ENCODE results near the gene SLC29A3. TPM values are rescaled to one million over a fixed set of nuclear protein-coding genes. Genes with fewer than 3 reads are reported as not detected.

SLC29A3 gene
- total and polyA plus RNA-seq, 2 of the 8 experiments (the other 6 are each of a cell fraction or from before 2014, with no cell fraction given), result 14.0 to 24.6 TPM

GRCh38 chr10:71349406-71349805, 30.3 kb downstream of the SLC29A3 start:
- Histone ChIP-seq H2BK120ac (replicated peaks; ENCODE audit: low read depth, low read length) (no peak overlapping the region), H3K23me2 (ENCODE audit: low read depth, low read length) (no peaks in the 10 kb centered on the region), H4K91ac (replicated peaks; ENCODE audit: insufficient read length, low read length) (no peak overlapping the region), H3K14ac (ENCODE audit: insufficient read length) (no peak overlapping the region), H3K36me3 (ENCODE audit: control insufficient read depth in 2 of 4, insufficient read depth in 4 of 4, low read length in 3 of 4) (peaks cover 0 to 3% (median 0%) of the 10 kb centered on the region in 4 experiments; a peak in 1 of 8 replicates), H2BK12ac (ENCODE audit: low read depth, low read length) (no peak overlapping the region), H4K5ac (ENCODE audit: insufficient read length, low read depth, low read length) (no peak overlapping the region), H3K9ac (replicated peaks in 1 of 4; ENCODE audit: extremely low read depth in 1 of 4, low read depth in 3 of 4, low read length in 3 of 4) (no peak overlapping the region), H3K27me3 (replicated peaks in 1 of 4; ENCODE audit: control insufficient read depth in 3 of 4, extremely low read depth in 1 of 4, insufficient read depth in 3 of 4, low read length in 3 of 4) (no peaks in the 10 kb centered on the region), H2AK5ac (ENCODE audit: low read depth, low read length) (peak overlapping the region; percentile 2; the same call in 1 of the 2 replicates), H2BK20ac (ENCODE audit: low read length) (peak overlapping the region; percentile 43; the same call in 1 of the 2 replicates), H4K20me1 (replicated peaks in 1 of 2; ENCODE audit: control insufficient read depth in 1 of 2, insufficient read depth in 2 of 2, low read length in 2 of 2) (peaks cover 0 to under 1% of the 10 kb centered on the region in 2 experiments), H4K8ac (ENCODE audit: extremely low read depth, insufficient read depth, low read length) (peak overlapping the region; percentile 35; the same call in 1 of the 2 replicates), H3K27ac (ENCODE audit: low read depth, low read length) (no peak overlapping the region), H2BK5ac (ENCODE audit: low read depth, low read length) (no peak overlapping the region), H3K4me1 (replicated peaks in 1 of 4; ENCODE audit: control insufficient read depth in 3 of 4, insufficient read depth in 4 of 4, low read length in 3 of 4) (peaks cover 8 to 32% (median 19%) of the 10 kb centered on the region in 4 experiments), H3K4ac (replicated peaks; ENCODE audit: insufficient read length, low read depth, low read length) (no peak overlapping the region), H3K23ac (ENCODE audit: insufficient read length) (no peak overlapping the region), H3K56ac (replicated peaks; ENCODE audit: insufficient read length, low read depth, low read length) (no peak overlapping the region), H3K4me3 (ENCODE audit: extremely low read depth in 1 of 4, insufficient read depth in 2 of 4, low read depth in 3 of 4, low read length in 4 of 4) (no peak overlapping the region), H3K18ac (ENCODE audit: extremely low read depth, low read length) (no peak overlapping the region), H3K79me2 (ENCODE audit: control insufficient read depth in 1 of 2, insufficient read depth in 2 of 2, low read length in 2 of 2) (no peaks in the 10 kb centered on the region), H3K4me2 (ENCODE audit: insufficient read depth in 1 of 2, low read depth in 2 of 2, low read length in 2 of 2) (no peak overlapping the region), H2BK15ac (ENCODE audit: low read length) (0 out of 2 replicates have a peak overlapping the region, but pooled peaks have one; percentile 2), H3K79me1 (ENCODE audit: low read depth, low read length) (no peaks in the 10 kb centered on the region), H2AFZ (ENCODE audit: low read length) (no peak overlapping the region), H3K9me3 (ENCODE audit: insufficient read depth in 2 of 2, low read depth in 1 of 2, low read length in 1 of 2) (no peaks in the 10 kb centered on the region)
- CTCF ChIA-PET (ENCODE audit: partially characterized antibody), result interaction anchor here (0.7 to 7.4 kb wide), 10 partner anchors 12 to 359 kb away, joined by 3 to 52 read pairs (median 4); partner anchors contain the start of gene SLC29A3
- TF ChIP-seq ATF2 (IDR thresholded peaks at IDR 0.05; ENCODE audit: low read length) (no peak), FOSL1 (IDR thresholded peaks at IDR 0.05; ENCODE audit: insufficient read depth, low read depth, low read length) (no peak)
- 94% methylated on average over 7 of the region's 7 CpGs; no CpG with 5 or more reads in 1 of the 2 experiments for WGBS, 2 experiments (ENCODE audit: extremely low coverage in 1 of 2, insufficient coverage in 1 of 2, insufficient read length in 1 of 2, insufficient replicate concordance in 2 of 2, low coverage in 1 of 2, low lambda C conversion rate in 2 of 2, missing lambda C conversion rate in 1 of 2)
- FAIRE-seq, result no peak
- no peak for DNase-seq (ENCODE audit: low read depth in 1 of 2, low spot score in 2 of 2)
- POLR2A ChIA-PET (ENCODE audit: partially characterized antibody), result interaction anchor here (0.5 to 1.7 kb wide), 3 partner anchors 13 to 30 kb away, joined by 3 to 4 read pairs (median 3); no protein-coding TSS in a partner anchor

Measured in H1 (cell line).